ENCODE measurements around the gene PARP15. TPM values are rescaled to one million over a fixed set of nuclear protein-coding genes. Genes with fewer than 3 reads are reported as not detected.

The PARP15 gene
- polyA plus RNA-seq, 3 donors: 0.11 to 0.25 (median 0.14) TPM

DNA sequence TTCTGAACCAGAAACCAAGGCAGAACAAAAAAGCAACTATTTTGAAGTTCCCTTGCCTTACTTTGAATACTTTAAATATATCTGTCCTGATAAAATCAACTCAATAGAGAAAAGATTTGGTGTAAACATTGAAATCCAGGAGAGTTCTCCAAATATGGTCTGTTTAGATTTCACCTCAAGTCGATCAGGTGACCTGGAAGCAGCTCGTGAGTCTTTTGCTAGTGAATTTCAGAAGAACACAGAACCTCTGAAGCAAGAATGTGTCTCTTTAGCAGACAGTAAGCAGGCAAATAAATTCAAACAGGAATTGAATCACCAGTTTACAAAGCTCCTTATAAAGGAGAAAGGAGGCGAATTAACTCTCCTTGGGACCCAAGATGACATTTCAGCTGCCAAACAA is 8.7 kb upstream of the PARP15 start:
- DNase-seq (ENCODE audit: low read depth in 3 of 3, low spot score in 2 of 3): no peak

DNA sequence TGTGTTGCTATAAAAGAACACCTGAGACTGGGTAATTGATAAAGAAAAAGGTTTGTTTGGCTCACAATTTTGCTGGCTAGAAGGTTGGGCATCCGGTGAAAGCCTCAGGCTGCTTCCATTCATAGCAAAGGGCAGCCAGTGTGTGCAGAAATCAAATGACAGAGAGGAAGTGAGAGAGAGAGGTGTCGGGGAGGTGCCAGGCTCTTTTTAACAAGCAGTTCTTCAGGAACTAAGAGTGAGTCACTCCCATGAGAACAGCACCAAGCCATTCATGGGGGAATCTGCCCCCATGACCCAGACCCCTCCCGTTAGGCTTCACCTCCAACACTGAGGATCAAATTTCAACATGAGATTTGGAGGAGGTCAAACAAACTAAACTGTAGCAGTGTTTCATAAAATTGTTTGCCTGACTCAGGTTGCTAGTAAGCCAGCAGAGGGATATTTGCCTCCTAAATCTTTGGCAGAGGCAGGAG is 4.5 kb upstream of the PARP15 start:
- no peak for DNase-seq (ENCODE audit: low read depth in 3 of 3, low spot score in 2 of 3)

- DNase-seq (ENCODE audit: low read depth in 3 of 3, low spot score in 2 of 3): no peak
Observed at GRCh38 chr3:122576174-122576940, 1.1 kb upstream of the PARP15 start.

DNA sequence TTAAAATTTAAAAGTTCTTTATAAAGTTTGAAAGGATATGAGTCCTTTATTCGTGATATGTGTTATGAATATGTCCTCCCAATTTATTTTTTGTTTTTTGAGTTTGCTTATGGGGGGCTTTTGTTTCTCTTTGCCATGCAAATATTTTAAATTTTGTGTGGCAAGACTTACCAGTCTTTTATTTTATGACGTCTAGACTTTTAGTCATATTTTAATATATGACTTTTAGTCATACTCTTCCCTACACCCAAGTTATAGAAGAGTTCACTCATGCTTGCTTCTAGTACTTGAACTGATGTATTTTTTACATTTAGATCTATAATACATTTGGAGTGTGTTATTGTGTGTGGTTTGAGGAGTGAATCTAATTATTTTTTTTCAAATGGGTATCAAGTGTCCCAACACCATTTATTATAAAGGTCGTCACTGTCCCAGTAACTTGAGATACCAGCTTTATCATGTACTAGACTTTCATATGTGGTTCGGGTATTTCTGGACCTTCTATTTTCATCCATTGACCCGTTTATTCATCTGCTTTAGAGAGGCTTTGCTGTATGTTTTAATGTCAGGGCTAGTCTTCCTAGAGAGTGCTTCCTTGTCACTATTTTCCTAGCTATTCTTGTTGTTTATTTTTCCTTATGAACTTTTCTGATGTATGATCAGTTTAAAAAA is 755 bp downstream of the PARP15 start:
- no peak for DNase-seq (ENCODE audit: low read depth in 3 of 3, low spot score in 2 of 3)

DNA sequence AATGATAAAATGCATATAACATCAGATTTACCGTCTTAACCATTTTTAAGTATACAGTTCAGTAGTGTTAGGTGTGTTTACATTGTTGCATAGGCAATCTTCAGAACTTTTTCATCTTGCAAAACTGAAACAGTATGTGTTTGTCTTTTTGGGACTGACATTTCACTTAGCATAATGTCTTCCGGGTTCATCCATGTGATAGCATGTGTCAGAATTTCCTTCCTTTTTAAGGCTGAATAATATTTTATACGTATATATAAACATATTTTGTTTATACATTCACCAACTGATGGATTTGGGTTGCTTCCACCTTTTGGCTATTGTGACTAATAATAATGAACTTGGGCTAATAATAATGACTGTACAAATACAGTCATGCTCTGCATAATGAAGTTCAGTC is 3.0 kb downstream of the PARP15 start:
- DNase-seq (ENCODE audit: low read depth in 3 of 3, low spot score in 2 of 3): no peak

- DNase-seq (ENCODE audit: low read depth in 3 of 3, low spot score in 2 of 3): no peak
Observed at GRCh38 chr3:122581622-122582021, 4.2 kb downstream of the PARP15 start.

- no peak for DNase-seq (ENCODE audit: low read depth in 3 of 3, low spot score in 2 of 3)
Observed at GRCh38 chr3:122582390-122582789, 4.9 kb downstream of the PARP15 start.

DNA sequence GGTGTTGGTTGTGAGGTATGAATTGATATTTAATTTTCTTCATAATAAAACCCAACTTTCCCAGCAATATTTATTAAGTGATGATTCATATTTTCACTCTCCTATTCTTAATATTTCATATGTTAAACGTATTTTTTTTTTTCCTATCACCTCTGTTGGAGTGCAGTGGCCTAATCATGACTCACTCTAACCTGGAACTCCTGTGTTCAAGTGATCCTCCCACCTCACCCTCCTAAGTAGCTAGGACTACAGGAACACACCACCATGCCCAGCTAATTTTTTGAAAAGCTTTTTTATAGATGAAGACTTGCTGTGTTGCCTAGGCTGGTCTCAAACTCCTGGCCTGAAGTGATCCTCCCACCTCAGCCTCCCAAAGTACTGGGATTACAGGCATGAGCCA is 8.6 kb downstream of the PARP15 start:
- no peak for DNase-seq (ENCODE audit: low read depth in 3 of 3, low spot score in 2 of 3)

DNA sequence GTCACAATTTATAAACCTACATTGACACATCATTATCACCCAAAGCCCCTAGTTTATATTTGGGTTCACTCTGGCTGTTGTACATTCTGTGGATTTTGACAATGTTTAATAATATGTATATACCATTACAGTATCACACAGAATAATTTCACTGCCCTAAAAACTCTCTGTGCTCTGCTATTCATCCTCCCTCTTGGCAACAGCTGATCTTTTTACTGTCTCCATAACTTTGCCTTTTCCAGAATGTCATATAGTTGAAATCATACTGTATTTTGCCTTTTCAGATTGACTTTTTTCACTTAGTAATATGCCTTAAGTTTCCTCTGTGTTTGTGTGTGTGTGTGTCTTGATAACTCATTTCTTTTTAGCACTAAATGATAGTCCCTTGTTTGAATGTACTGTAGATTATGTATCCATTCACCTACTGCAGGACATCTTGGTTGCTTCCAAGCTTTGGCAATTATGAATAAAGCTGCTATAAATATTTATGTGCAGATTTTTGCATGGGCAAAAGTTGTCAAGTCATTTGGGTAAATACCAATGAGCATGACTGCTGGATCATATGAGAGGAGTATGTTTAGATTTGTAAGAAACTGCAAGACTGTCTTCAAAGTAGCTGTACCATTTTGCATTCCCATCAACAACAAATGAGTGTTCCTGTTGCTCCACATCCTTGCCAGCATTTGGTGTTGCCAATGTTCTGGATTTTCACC is 9.5 kb downstream of the PARP15 start:
- no peak for DNase-seq (ENCODE audit: low read depth in 3 of 3, low spot score in 2 of 3)

GRCh38 chr3:122587572-122587971 is 10.1 kb downstream of the PARP15 start:
- no peak for DNase-seq (ENCODE audit: low read depth in 3 of 3, low spot score in 2 of 3)

DNA sequence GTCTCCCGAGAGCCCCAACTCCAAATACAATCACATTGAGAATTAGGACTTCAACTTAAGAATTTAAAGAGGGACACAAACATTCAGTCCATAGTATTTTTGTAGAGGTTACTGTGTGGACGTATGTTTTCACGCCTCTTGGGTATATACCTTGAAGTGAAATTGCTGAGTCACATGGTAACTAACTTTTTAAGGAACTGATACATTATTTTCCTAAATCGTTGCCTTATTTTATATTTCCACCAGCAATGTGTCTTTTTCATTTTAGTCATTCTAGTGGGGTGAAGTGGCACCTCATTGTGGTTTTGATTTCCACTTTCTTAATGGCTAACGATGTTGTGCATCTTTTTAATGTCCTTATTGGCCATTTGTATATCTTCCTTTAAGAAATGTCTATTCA is 11.8 kb downstream of the PARP15 start:
- DNase-seq (ENCODE audit: low read depth in 3 of 3, low spot score in 2 of 3): no peak

DNA sequence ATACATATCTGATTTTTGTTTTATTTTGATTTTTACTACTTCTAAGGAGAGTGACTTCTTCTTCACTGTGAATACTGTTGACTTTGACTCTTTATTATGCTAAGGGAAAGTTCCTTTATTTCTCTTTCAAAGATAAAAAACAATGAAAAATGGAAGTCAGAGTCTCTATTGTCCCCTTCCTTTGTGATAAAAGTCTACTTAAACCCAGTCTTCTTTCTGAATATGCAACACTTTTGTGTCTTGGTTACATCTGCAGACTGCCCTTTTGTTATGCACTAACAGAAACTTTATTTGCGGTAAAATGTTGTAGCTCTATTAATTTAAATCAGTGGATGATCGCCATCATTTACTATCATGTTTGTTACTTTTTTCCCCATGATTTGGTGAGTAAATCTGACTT is 13.2 kb downstream of the PARP15 start:
- DNase-seq (ENCODE audit: low read depth in 3 of 3, low spot score in 2 of 3): no peak

- no peak for DNase-seq (ENCODE audit: low read depth in 3 of 3, low spot score in 2 of 3)
Observed at GRCh38 chr3:122594025-122594424, 16.6 kb downstream of the PARP15 start.

DNA sequence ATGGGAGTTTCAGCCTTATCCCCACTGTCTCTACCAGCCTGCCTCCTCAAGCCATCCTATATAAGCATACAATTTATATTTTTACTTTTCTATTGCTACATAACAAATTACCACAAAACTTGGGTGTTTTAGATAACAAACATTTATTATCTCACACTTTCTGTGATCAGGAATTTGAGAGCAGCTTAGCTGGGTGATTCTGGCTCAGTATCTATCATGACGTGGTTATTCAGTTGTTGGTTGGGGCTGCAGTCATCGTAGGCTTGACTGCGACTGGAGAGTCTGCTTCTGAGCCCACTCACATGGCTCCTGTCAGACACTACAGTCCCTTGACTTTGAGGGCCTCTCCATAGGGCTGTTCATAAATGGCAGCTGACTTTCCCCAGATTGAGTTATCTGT is 20.7 kb downstream of the PARP15 start:
- DNase-seq (ENCODE audit: low read depth in 3 of 3, low spot score in 2 of 3): no peak

DNA sequence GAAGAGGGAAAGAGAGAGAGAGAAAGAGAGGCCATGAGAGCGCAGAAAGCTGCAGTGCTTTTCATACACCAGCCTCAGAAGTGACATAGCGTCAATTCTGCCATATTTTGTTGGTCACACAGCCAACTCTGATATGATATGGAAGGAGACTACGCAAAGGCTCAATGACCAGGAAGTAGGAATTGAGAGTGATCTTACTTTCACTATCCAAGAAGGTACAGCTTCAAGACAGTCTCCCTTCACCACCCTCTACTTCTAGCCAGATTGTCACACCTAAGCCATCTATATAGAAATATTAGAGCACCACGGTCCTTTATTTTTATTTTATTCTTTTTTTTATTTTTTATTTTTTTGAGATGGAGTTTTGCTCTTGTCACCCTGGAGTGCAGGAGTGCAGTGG is 21.1 kb downstream of the PARP15 start:
- DNase-seq (ENCODE audit: low read depth in 3 of 3, low spot score in 2 of 3): no peak

- no peak for DNase-seq (ENCODE audit: low read depth in 3 of 3, low spot score in 2 of 3)
Observed at GRCh38 chr3:122602011-122602710, 24.7 kb downstream of the PARP15 start.

DNA sequence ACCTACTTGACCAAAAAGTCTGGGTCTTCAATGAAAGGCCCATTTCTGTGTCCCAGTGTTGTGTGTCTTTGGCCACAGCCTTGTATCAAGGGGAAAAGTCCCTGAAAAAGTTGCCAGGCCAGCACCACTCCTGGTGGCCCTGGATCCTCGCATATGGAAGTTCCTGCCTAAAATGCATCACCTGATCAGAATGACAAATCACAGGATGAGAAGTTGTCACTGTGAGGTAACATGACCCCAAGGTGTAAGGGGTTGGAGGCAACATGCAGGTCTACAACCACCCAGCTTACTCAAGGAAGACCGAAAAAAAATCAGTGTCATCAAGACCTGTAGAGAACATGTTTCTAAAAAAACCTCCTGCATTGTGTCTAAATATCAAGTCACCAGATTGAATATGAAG is 25.6 kb downstream of the PARP15 start:
- no peak for DNase-seq (ENCODE audit: low read depth in 3 of 3, low spot score in 2 of 3)

DNA sequence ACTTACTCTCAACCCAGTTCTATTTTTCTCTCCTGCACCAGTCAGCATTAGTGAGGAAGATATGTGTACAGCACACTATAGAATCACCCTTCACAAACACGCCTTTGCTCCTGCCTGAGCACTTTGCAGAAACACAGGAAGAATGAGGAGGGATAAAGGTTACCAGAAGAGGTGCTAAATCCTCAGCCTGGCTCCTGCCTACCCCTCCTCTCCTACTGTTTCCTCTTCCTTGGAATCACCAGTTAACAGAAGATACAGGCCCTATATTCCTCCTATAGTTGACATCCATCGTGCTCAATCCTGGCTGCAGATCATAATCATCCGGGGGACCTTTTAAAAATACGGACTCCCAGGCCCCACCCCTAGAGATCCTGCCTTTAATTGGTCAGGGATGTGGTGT is 28.9 kb downstream of the PARP15 start:
- DNase-seq (ENCODE audit: low read depth in 3 of 3, low spot score in 2 of 3): no peak

GRCh38 chr3:122608916-122609315 is 31.5 kb downstream of the PARP15 start:
- no peak for DNase-seq (ENCODE audit: low read depth in 3 of 3, low spot score in 2 of 3)

DNA sequence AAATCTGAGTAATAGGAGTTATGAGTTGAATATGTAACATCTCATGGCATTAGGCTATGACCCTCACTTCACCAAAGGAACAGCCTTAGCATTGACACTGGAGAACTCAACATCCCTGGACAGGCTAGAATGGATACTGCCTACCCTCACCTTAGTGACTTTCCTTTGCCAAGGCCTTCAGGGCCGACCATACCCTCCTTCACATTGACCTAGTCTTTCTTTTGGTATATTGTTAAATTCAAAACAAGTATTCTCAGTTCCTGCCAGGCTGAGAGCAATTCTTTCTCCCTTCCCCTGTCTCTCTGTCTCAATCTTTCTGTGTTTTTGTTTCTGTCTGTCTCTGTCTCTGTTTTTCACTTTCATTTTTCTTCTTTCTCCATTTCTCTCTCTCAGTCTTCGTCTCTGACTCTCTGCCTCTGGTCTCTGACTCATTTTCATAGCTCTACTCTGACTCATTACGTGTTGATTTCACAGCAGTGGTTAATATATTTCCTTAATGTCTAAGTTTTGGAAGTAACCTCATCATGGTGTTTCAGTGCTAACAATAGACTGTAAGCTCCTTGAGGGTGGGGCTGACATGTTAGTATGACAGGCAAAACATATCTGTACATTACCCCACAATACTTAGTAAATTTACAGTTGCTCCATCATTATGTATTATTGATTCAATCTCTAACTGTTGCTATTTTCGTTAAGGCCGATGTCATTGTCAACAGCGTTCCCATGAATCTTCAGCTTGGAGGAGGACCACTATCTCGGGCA is 32.5 kb downstream of the PARP15 start:
- no peak for DNase-seq (ENCODE audit: low read depth in 3 of 3, low spot score in 2 of 3)

Data from right renal cortex interstitium (tissue), 3 donors.